Cerebellar nuclear complex (tissue), 1 donor: ENCODE data around the gene SERPINB8.

Experiments
- DNase-seq, 2 experiments: peaks; one replicate each; lab custom pipeline; 2025; lab: John Stamatoyannopoulos, UW

The SERPINB8 gene

DNA sequence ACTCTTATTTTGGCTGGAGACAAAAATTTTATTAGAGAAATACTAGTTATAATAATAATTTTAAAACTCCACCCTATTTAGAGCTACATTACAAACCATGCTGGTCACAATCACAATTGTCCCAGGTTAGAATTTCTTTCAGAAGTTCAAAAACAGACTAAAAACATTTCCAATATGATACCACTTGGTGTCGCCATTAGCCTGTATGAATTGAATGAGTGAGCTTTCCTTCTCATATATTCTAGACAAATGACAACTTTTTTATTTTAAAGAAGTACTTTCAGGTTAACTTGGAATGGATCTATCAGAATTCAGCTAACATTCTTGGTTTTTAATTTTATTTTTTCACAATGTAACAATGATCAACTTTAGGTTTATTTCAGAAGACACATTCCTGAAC lies 48.0 kb downstream of the SERPINB8 start:
- DNase-seq: no peak

- DNase-seq: no peak
Measured at GRCh38 chr18:64019922-64020756, 50.3 kb downstream of the SERPINB8 start.

DNA sequence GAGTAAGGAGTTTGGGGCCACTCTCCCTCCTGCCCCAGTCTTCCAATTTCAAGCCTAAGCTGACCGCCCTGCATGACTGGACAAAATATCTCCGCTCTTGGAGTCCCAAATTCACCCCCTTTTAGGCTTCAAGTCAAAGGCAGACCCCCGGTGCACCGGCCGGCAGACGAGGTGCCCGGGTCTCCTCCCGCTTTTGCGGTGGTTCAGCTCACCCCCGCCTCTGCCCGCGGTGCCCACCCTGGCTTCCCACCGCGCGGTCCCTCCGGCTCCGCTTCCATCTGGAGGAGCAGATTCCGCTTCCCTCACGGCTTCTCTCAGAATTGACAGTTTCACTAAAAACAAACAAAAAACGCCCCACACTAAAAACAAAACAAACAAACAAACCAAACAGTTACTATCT lies 56.5 kb downstream of the SERPINB8 start:
- no peak for DNase-seq

GRCh38 chr18:64027931-64028695 lies 58.2 kb downstream of the SERPINB8 start:
- DNase-seq: no peak

DNA sequence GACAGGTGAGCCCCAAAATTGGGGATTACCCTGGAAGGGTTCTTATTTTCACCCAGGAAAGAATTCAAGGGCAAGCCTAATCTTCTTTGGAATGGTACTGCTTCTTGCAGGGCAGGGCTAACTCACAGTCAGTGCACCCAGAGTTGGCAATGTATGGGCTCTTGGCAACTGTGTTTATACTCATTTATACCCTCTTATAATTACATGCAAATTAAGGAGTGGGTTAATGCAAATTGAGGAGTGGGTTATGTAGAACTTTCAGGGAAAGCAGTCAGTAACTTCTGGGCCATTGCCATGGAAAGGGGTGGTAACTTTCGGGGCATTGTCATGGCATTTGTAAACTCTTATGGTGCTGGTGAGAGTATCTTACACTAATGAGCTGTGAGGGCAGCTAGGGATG lies 59.2 kb downstream of the SERPINB8 start:
- no peak for DNase-seq

DNA sequence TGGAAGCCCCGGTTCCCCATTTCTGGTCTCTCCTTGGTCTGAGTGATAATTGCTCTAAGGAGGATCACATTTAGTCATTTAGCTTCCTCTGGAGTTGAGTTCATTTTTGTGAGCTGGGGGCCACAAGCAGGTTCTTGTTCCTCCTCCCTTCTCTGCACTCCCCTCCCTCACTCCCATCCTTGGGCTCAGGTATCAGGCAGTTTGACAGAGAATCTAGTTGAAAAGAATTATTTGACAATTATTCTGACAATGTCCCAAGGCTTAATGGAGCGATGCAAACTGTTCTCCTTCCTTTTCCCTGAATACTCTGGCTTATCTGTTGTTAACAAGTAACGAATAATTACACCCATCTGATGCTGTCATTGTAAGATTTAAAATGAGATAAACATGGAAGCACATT lies 61.5 kb downstream of the SERPINB8 start:
- DNase-seq: no peak

GRCh38 chr18:64032312-64032711 lies 62.4 kb downstream of the SERPINB8 start:
- no peak for DNase-seq

DNA sequence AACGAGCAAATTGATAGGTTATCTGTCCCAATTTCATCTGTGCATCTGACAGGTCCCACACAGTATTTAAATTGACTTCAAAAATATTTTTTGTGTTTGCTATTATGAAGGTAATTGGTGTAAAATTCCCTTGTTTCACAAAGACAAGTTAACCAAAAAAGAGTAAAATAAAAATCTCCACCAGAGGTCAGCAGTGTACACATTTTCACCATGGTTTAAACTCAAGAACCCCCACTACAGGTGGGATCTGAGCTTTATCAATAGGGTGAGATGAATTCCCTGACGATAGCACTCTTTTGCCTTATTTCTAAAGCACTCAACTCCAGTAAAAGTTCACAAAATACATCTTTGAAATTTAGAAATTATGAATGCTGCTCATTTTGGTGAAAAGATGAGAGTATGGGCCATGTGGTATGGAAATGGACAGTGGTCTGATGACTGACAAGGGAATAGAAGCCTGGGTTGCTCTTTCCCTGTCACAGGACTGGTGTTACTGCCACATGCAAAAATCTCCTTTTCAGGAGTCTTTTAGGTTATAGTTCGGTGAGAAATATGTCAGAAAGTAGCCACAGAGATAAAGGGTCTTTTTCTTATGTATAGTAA lies 68.0 kb downstream of the SERPINB8 start:
- no peak for DNase-seq
